Measurements from ENCODE around the gene C5orf52. TPM values are rescaled to one million over a fixed set of nuclear protein-coding genes. Genes with fewer than 3 reads are reported as not detected.

C5orf52 gene
- polyA plus RNA-seq, 1 experiment: not detected

DNA sequence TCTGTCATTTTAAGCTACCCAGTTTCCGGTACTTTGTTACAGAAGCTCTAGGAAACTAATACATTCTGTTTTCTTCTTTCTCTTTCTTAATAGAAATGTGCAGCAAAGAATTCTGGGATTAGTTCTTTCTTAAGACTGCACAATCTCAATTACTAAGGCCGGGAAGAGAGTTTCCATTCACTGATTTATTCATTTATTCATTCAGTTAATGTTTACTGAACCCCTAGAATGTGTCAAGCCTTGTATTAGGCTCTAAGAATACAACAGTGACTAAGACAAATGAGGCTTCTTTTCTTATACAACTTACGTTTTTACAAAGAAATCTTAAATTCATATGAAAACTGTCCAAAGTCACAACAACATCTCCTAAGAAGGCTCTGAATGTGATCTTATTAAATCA is 32.4 kb downstream of the C5orf52 start:
- Histone ChIP-seq H3K9me3 (ENCODE audit: control insufficient read depth, insufficient read depth, low read length) (no peaks in the 10 kb centered on the region), H3K27ac (ENCODE audit: low read depth, low read length) (no peak overlapping the region), H3K4me3 (ENCODE audit: low read depth, low read length) (no peak overlapping the region), H3K27me3 (ENCODE audit: control insufficient read depth, insufficient read depth, low read length) (no peaks in the 10 kb centered on the region)
- POLR2A ChIA-PET: no interaction called here
- CTCF ChIA-PET: interaction anchor here (1.4 kb wide), 1 partner anchor 59 kb away, joined by 3 read pairs; no protein-coding TSS in a partner anchor
- DNase-seq (ENCODE audit: low read depth, low spot score): no peak
- TF ChIP-seq, protein P1, sequence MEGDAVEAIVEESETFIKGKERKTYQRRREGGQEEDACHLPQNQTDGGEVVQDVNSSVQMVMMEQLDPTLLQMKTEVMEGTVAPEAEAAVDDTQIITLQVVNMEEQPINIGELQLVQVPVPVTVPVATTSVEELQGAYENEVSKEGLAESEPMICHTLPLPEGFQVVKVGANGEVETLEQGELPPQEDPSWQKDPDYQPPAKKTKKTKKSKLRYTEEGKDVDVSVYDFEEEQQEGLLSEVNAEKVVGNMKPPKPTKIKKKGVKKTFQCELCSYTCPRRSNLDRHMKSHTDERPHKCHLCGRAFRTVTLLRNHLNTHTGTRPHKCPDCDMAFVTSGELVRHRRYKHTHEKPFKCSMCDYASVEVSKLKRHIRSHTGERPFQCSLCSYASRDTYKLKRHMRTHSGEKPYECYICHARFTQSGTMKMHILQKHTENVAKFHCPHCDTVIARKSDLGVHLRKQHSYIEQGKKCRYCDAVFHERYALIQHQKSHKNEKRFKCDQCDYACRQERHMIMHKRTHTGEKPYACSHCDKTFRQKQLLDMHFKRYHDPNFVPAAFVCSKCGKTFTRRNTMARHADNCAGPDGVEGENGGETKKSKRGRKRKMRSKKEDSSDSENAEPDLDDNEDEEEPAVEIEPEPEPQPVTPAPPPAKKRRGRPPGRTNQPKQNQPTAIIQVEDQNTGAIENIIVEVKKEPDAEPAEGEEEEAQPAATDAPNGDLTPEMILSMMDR (IDR thresholded peaks at IDR 0.05; ENCODE audit: low read depth, low read length): no peak

DNA sequence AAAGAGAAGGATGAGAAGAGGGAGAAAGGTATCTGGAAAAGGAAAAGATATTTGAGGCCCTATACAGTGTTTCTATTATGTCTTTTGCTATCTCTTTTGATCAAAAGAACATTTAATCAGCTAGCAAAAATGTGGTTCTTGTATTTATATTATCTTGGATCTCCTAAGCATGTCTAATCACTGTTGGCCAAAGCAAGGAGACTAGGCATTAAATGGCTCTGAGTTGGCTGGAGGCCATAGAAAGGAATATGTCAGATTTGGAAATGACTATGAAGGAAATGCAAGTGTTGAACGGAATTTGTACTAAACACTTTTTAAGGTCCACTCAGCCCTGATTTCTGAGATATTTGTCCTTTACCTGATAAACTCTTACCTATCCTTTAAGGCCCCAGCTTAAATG is 37.5 kb downstream of the C5orf52 start:
- H3K9me3 ChIP-seq (ENCODE audit: control insufficient read depth, insufficient read depth, low read length): no peaks in the 10 kb centered on the region
- no peak overlapping the region for H3K27ac ChIP-seq (ENCODE audit: low read depth, low read length)
- ChIA-PET CTCF (interaction anchor here (0.5 to 1.4 kb wide), 5 partner anchors 10 to 278 kb away, joined by 3 to 6 read pairs (median 4); partner anchors contain the start of gene LSM11), POLR2A (no interaction called here)
- no peak for DNase-seq (ENCODE audit: low read depth, low spot score)
- no peaks in the 10 kb centered on the region for H3K27me3 ChIP-seq (ENCODE audit: control insufficient read depth, insufficient read depth, low read length)
- H3K4me3 ChIP-seq (ENCODE audit: low read depth, low read length): no peak overlapping the region
- TF ChIP-seq, protein P1 (IDR thresholded peaks at IDR 0.05; ENCODE audit: low read depth, low read length): no peak

DNA sequence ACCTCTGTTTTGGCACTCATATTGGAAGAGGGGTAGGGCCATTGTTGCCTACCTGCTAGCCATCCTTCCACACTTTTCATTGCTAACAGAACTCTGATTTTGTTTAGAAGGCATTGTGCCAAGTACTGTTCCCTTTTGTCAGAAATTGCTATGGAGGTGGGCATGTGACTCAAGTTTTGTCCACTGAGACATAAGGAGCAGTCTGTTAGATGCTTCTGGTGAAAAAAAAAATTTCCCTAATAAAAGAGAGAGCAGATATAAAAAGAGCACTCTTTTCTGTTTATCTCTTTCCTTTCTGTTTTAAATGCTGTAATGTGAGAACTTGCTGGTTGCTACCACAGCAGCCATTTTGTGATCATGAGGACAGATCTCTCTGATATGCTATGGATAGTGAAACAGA is 38.0 kb downstream of the C5orf52 start:
- ChIA-PET POLR2A (no interaction called here), CTCF (interaction anchor here (0.9 to 1.4 kb wide), 3 partner anchors 34 to 278 kb away, joined by 3 to 6 read pairs (median 4); partner anchors contain the start of gene LSM11)
- Histone ChIP-seq H3K9me3 (ENCODE audit: control insufficient read depth, insufficient read depth, low read length) (no peaks in the 10 kb centered on the region), H3K4me3 (ENCODE audit: low read depth, low read length) (no peak overlapping the region), H3K27ac (ENCODE audit: low read depth, low read length) (no peak overlapping the region), H3K27me3 (ENCODE audit: control insufficient read depth, insufficient read depth, low read length) (no peaks in the 10 kb centered on the region)
- no peak for DNase-seq (ENCODE audit: low read depth, low spot score)
- TF ChIP-seq, protein P1 (IDR thresholded peaks at IDR 0.05; ENCODE audit: low read depth, low read length): no peak

DNA sequence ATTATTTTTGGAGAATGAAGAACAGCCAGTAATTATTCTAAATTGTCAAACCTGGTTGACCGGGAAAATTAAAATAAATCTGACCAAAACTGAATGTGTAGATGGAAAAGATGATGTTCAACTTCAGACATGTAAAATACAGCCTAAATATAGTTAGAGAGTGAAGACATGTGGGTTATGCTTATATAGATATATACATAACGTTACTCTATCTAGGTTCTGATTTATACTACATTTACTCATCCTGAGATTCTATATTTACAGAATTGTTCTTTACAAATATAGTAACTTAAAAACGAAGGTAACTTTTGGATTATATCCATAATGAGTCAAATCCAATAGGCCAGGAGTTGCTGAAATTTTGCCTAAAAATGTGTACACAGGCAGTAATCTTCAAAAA is 39.1 kb downstream of the C5orf52 start:
- H3K27ac ChIP-seq (ENCODE audit: low read depth, low read length): no peak overlapping the region
- DNase-seq (ENCODE audit: low read depth, low spot score): no peak
- CTCF ChIA-PET: interaction anchor here (1.8 kb wide), 1 partner anchor 33 kb away, joined by 6 read pairs; the partner anchor contains the start of gene LSM11

DNA sequence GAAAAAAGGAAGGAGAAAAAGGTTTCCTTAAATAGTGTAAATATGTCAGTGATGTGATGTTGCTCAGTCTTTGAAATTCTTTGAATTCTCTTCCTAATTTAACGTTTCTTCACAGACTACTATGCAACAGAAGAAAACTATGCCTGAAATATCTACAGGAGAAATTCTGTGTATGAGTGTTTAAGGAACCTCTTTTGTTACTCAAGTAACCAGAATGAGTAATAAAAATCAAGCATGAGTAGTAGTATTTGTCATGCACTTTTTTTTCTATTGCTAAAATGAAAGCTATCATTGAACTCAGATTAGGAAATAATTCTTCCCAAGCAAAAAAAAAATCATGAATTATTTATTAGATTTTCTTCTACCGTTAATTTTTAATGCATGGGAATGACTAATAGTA is 39.5 kb downstream of the C5orf52 start:
- Histone ChIP-seq H3K9me3 (ENCODE audit: control insufficient read depth, insufficient read depth, low read length) (no peaks in the 10 kb centered on the region), H3K27me3 (ENCODE audit: control insufficient read depth, insufficient read depth, low read length) (no peaks in the 10 kb centered on the region), H3K4me3 (ENCODE audit: low read depth, low read length) (no peak overlapping the region), H3K27ac (ENCODE audit: low read depth, low read length) (no peak overlapping the region)
- CTCF ChIA-PET: interaction anchor here (1.2 to 1.8 kb wide), 2 partner anchors 32 to 383 kb away, joined by 3 to 6 read pairs; partner anchors contain the start of gene LSM11
- POLR2A ChIA-PET: interaction anchor here (0.9 kb wide), 1 partner anchor 161 kb away, joined by 3 read pairs; no protein-coding TSS in a partner anchor
- TF ChIP-seq, protein P1 (IDR thresholded peaks at IDR 0.05; ENCODE audit: low read depth, low read length): no peak
- DNase-seq (ENCODE audit: low read depth, low spot score): no peak

More for the DNA sequence above, 39.1 kb downstream of the C5orf52 start:
- no peaks in the 10 kb centered on the region for H3K27me3 ChIP-seq (ENCODE audit: control insufficient read depth, insufficient read depth, low read length)
- TF ChIP-seq, protein P1 (IDR thresholded peaks at IDR 0.05; ENCODE audit: low read depth, low read length): no peak
- no peak overlapping the region for H3K4me3 ChIP-seq (ENCODE audit: low read depth, low read length)
- H3K9me3 ChIP-seq (ENCODE audit: control insufficient read depth, insufficient read depth, low read length): no peaks in the 10 kb centered on the region
- POLR2A ChIA-PET: no interaction called here
